GM21526 (cell line): Measurements from ENCODE around the gene POLD1.

Experiments
- ATAC-seq: cut with Tn5 transposase; IDR thresholded peaks from one replicate; pipeline ENCODE4 v1.9.1; 2021; ENCODE audit warnings: moderate library complexity; ENCODE audit not compliant: unreplicated experiment, low FRiP score

The POLD1 gene

DNA sequence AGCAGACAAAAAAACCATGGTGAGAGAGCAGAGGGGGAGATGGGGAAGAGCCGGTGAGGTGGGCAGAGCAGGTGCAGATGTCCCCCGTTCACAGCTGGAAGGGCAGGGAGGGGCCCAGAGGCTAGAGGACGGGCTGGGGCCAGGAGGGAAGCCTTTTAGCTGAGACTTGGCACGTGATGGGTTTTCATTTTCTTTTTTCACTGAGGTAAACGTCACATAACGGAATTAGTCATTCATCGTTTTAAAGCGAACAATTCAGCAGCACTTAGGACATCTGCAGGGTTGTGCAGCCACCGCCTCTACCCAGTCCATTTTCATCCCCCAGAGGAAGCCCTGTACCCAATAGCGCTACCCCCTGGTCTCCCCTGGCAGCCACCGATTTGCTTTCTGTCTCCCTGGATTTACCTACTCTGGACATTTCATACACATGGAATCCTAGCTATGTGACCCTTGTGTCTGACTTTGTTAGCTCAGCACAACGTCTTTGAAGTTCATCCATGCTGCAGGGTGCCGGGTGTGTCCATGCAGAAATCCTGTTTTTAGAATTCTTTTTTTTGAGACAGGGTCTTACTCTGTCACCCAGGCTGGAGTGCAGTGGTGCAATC, 76.1 kb downstream of the POLD1 start:
- ATAC-seq, result no peak

DNA sequence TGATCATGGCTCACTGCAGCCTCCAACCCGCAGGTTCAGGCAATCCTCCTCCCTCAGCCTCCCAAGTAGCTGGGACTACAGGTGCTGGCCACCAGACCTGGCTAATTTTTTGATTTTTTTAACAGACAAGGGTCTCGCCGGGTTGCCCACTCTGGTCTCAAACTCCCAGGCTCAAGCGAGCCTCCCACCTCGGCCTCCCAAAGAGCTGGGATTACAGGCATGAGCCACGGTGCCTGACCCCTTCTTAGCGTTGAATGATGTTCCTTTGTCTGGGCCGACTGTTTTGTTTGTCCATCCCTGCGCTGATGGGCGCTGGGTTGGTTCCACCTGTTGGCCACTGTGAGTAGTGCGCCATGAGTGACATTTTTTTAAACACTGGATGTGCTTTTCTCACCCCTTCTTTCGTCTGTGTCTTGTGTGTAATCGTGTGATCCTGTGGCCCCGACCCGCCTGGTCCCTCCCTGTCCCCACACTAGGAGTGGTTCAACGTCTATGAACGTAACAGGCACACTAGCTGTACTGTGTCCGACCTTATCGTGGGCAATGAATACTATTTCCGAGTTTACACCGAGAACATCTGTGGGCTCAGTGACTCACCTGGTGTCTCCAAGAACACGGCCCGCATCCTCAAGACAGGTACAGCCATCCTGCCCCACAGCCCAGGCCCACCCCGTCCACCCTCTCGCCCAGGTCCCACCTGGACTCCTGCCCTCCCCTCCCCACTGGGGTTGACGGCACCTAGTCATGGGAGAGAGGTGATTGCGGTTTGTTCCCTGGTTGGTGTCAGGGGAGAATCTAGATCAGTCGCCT, 77.1 kb downstream of the POLD1 start:
- ATAC-seq, result no peak

DNA sequence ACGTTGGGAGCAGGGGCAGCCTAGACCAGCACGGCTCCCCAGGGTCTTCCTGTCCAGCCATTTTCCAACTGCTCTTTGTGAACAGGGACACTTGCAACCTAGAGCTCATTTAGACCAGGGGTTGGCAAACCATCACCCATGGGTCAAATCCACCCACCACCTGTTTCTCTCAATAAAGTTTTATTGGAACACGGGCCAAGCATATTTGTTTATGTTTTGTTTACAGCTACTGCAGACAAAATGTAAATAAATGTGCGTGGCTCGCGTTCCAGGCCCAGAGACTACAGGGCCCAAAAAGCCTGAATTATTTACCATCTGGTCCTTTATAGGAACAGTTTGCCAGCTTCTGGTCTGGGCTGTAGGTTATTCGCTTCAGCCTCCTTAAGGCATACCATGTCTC, 78.8 kb downstream of the POLD1 start:
- ATAC-seq, result no peak

- no peak for ATAC-seq
Measured at GRCh38 chr19:50464348-50464747, 80.2 kb downstream of the POLD1 start.

DNA sequence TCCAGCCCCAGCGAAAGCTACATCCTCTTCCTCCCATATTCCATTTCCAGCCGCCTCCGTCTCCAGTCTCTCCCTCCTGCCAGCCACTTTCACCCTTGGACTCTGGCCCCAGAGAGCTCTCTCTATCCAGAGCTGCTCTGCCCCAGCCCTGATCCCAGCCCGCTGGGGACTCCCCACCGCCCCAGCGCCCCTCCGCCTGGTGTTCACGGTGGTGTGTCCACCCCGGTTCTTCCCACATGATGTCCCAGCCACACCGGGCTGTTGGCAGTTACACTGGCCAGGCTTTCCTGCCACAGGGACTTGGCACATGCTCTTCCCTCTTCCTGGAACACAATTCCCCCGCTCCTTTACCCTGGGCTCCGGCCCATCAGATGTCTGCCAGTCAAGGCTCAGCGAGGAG, 80.9 kb downstream of the POLD1 start:
- ATAC-seq, result no peak

- ATAC-seq, result no peak
Measured at GRCh38 chr19:50465986-50466705, 82.0 kb downstream of the POLD1 start.

GRCh38 chr19:50466706-50467039, 82.5 kb downstream of the POLD1 start:
- ATAC-seq, result no peak

DNA sequence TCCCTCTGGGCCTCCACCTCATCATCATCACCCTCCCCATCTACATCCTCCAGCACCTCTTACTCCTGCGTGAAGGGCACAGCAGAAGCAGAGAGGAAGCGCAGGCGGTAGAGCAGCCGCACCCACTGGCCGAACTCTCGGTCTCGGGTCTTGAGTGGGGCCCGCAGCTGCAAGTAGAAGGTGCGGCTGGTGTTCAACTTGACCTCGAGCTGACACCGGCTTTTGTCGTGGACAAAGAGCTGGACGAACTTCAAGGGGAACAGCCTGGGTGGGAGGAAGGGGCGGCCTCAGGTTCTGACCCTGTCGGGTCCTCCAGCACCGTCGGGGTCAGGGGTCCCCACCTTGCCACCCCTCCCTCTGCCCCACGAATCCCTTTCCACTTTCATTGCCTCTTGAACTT, 83.4 kb downstream of the POLD1 start:
- no peak for ATAC-seq
